ENCODE results near the gene APCDD1.

APCDD1 gene

GRCh38 chr18:10436160-10436559 lies 18.3 kb upstream of the APCDD1 start:
- DNase-seq, result no peak

GRCh38 chr18:10437837-10438236 lies 16.6 kb upstream of the APCDD1 start:
- DNase-seq, result no peak

- DNase-seq, result no peak
Measured at GRCh38 chr18:10439898-10440297, 14.5 kb upstream of the APCDD1 start.

DNA sequence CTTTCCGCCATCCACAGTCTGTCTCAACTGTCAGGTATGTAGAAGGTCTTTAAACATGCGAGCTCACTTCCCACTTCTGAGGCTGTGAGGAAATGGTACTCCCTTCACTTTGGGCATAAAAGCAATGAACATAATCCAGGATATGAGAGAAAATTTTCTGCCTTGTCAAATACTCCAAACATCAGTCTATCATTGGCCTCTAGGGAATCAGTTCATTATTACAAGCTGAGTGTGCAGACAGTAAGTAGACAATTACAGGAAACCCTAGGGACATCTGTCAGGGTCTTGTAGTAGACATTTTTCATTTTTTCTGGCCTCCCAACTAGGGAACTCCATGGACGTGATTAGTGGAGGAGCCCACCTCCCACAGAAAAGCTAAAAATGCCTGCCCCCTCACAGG lies 13.6 kb upstream of the APCDD1 start:
- no peak for DNase-seq

DNA sequence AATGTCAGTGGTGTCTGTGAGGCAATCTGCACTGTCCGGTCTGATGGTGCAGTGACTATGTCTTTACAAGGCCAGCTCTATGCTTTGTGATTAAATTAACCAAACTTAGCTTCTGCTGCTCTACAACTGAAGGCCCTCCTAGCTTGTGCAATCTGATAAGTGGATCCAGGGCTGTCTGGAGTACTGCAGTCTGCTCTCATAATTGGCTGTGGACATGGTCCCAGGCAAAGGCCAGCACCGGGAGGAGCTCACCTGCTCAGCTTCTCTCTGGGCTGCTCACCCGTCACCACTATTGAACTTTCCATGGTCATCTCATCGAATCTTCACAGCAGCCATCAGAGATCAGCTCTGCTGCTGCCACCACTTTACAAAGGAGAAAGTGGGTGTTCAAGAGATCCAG lies 13.0 kb upstream of the APCDD1 start:
- DNase-seq, result no peak

DNA sequence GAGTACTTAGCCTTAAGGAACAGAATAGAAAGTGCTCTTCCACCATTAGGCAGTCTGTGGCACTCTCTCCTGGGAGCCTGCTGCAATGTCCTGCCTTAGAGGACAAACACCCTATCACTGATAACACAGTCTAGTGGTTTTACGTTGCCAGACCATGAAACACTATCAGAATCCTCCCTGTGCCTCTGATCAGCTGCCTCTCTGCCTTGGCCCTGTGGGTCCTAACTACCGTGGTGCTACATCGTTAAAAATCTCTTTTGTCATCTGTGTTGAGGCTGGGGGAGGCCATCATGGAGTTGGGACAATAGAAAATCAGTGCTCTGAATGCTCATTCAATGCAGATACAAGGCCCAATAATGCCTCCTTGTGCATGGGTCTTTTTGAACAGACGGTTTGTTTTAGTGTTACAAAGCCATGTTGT lies 11.9 kb upstream of the APCDD1 start:
- DNase-seq, result no peak

- DNase-seq, result no peak
Measured at GRCh38 chr18:10443001-10443400, 11.4 kb upstream of the APCDD1 start.

GRCh38 chr18:10444314-10445006 lies 10.0 kb upstream of the APCDD1 start:
- DNase-seq, result no peak

DNA sequence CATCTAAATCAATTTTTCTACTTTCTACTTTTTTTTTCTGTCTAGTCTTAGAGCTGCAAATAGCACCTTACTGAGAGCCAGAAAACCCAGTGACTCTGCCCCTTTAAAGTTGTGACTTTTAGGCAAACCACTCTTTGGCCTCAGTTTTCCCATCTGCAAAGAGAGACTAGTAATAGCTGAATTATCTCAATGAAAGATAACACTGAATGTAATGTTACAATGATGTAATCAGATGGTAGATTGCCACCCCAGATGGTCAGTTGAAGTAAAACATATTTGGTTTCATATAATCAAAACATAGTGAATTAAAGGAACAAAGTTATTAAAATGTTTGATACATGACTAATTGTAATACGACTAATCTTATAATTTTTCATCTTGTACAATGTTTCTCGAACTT lies 5.0 kb upstream of the APCDD1 start:
- no peak for DNase-seq

DNA sequence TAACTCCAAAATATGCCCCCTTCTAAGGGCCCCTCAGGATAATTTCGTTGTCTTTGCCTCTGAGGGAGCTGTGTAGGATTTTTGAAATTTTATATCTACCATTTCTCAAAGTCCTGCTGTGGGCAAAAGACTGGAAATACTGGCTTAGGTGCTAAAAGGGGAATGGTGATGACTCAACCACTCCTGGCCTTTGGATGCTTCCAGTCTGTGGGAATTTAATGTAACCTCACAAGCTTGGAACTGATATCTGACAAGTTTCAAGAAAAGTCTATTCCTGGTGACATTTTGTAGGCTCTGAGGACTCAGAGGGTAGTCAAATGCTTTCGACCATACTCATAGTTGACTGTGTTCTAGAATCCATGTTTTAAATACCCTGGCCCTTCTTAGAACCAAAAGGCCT lies 3.4 kb upstream of the APCDD1 start:
- DNase-seq, result no peak

GRCh38 chr18:10453261-10453805 lies 1.1 kb upstream of the APCDD1 start:
- DNase-seq, result no peak

DNA sequence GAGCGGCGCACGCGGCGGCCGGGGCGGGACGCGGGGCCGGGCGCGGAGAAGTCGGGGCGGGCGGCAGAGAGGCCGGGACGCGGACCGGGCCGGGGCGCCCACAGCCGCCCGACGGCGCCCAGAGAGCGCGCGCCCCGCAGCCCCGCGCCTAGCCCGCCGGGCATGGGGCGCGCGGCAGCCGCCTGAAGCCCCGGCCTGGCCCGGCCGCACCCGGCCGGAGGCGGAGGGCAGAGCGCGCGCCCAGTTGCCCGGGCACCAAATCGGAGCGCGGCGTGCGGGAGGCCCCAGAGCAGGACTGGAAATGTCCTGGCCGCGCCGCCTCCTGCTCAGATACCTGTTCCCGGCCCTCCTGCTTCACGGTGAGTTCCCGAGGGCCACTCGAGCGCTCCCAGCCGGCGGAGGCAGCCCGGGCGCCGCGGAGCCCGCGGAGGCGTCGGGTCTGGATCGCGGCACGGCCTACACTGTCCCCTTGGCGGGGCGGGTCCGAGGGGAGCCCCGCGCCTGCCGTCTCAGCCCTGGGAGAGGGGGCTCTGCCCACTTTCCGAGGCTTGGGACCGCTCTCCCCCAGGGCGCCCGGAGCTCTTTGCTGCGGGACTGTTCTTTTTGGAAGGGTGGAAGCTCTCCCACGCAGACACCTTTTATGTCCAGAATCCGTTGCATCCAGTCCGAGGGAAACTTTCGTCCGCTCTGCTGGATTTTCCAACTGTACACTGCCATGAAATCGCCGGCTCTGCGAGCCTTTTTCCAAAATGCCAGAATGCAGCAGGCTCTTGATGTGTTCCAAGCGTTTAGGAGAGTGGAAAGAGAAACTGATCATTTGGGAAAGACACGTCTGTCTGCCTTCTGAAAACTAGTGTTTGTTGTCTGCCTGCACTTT lies 484 bp downstream of the APCDD1 start:
- DNase-seq, result no peak

DNA sequence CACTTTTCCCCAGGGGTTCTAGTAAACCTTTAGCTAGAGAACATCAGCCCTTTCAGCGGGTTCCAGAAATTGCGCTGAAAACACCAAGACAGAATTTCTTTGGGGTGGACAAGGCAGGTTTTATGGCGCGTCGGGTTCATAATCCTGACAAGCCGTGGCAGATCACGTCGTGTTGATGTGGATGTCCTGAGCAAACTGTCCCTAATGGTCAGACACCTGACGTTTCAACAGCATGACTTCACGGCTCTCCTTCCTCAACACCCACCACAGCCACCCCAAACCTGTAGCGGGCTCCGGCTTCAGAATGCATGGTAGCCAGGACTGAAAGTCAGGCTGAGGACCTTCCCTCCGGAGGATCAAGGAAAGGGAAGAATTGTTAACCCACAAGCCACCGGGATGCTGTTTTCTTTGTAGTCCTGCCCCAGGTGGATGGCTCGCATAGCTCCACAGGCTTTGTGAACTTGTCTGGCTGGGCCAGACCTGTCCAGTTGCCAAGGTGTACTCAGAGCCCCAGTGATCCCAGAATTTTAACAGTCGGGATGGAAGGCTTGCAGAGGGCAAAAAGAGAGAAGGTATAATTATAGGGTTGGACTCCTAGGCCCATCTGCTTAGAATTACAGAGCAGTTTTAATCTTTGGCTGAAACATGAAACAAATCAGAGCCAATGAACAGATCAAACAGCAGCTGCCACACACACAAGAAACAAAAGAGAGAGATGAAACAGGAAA lies 1.5 kb downstream of the APCDD1 start:
- no peak for DNase-seq

- DNase-seq, result no peak
Measured at GRCh38 chr18:10456718-10457117, 2.3 kb downstream of the APCDD1 start.

- DNase-seq, result no peak
Measured at GRCh38 chr18:10457128-10457527, 2.7 kb downstream of the APCDD1 start.

DNA sequence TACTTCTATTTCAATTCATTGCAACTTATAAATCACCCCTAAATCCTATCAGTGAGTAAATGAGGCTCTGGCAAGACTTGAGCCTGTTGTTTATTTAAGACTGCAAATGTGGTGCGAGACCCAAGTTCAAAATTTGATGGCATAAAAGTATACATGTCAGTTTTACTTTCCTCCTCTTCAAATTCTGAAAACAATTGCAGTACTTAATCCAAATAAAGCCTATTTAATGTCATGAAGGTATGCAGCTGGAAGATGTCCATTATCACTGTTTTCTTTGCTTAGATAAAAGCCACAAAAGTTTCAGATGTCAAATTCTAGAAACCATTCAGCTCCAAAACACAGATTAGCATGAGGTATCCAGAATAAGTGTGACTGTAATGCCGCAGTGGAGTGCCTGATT lies 3.3 kb downstream of the APCDD1 start:
- no peak for DNase-seq

DNA sequence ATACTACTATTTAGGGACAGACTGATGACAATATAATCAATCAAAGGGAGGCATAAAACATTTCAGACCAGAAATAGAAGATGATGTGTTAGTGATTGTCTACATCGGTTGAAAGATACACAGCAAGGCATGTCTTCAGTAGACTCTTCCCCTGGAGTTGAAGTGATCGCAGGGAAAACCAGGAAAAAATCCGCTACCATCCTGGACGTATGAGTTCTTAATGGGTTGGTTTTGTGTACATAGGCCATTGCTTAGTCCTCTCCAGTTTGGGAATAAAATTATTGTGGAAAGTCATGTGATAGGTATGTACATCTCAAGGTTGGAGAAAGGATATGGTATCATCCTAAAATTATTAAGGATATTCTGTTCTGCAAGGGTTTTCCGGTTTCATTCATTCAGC lies 4.3 kb downstream of the APCDD1 start:
- DNase-seq, result no peak

GRCh38 chr18:10459587-10459986 lies 5.2 kb downstream of the APCDD1 start:
- no peak for DNase-seq

DNA sequence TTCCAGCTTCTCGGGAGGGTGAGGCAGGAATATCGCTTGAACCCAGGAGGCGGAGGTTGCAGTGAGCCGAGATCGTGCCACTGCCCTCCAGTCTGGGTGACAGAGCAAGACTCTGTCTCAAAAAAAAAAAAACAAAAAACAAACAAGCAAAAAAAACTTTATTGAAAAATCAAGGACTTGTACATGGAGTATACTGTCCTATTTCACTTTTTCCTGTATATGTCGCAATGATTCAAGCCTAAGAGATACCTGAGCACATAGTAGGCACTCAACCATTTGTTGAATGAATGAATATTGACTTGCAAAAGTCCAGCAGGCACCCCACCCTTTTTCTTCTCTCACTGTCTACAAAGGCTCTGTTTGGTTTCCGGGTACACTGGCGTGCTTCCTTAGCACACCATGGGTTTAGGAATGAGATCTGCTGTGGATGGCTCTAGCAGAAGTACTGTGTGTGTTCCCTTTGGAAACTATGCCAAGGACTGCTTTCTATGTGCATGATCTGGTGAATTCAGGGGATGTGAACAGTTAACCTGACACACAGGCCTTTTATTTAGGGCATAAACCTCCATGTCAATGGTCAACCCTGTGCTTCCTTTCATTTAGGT lies 6.1 kb downstream of the APCDD1 start:
- no peak for DNase-seq

GRCh38 chr18:10461989-10462388 lies 7.6 kb downstream of the APCDD1 start:
- DNase-seq, result no peak

DNA sequence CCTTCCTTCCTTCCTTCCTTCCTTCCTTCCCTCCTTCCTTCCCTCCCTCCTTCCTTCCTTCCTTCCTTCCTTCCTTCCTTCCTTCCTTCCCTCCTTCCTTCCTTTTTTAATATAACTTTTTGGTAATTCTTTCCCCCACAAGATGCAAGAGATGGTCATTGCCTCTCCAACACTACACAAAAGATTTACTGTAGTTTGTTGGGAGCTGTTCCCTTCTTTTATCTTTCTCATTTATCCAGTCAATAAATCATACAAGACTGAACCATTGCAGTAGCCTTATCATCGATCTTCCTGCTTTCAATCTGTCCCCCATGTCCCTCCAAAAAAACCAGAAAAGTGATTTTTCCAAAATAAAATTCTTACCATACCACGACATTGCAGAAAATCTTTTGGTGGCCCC lies 8.2 kb downstream of the APCDD1 start:
- DNase-seq, result no peak

DNA sequence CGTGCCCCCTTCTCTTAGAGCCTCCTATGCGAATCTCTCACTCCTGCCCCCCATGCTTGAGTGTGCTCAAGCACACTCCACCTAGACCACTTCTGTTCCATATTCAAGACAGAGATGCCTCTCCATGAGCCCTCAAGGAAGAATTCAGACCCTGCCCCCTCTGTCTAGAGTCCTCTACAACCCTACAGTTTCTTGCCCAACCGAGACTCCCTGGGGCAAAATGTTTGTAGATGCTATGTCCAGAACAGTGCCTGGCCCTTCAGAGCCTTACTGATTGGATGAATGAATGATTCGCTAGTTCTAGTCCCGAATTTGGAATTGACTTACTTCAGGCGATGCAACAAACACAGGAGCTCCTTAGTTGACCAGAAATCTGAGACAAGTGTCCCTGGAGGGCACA lies 8.7 kb downstream of the APCDD1 start:
- DNase-seq, result no peak

GRCh38 chr18:10463741-10464140 lies 9.3 kb downstream of the APCDD1 start:
- DNase-seq, result no peak
